GM18870 (cell line): ENCODE measurements around the gene CATSPERE.

Source experiments
- ATAC-seq: cut with Tn5 transposase; IDR thresholded peaks from one replicate; pipeline ENCODE4 v1.9.1; 2021; ENCODE audit warnings: moderate library complexity; ENCODE audit not compliant: unreplicated experiment

The CATSPERE gene, protein sequence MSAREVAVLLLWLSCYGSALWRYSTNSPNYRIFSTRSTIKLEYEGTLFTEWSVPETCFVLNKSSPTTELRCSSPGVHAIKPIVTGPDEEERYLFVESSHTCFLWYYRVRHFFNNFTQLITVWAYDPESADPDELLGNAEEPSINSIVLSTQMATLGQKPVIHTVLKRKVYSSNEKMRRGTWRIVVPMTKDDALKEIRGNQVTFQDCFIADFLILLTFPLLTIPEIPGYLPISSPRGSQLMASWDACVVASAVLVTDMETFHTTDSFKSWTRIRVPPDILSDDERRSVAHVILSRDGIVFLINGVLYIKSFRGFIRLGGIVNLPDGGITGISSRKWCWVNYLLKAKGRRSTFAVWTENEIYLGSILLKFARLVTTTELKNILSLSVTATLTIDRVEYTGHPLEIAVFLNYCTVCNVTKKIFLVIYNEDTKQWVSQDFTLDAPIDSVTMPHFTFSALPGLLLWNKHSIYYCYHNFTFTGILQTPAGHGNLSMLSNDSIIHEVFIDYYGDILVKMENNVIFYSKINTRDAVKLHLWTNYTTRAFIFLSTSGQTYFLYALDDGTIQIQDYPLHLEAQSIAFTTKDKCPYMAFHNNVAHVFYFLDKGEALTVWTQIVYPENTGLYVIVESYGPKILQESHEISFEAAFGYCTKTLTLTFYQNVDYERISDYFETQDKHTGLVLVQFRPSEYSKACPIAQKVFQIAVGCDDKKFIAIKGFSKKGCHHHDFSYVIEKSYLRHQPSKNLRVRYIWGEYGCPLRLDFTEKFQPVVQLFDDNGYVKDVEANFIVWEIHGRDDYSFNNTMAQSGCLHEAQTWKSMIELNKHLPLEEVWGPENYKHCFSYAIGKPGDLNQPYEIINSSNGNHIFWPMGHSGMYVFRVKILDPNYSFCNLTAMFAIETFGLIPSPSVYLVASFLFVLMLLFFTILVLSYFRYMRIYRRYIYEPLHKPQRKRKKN

DNA sequence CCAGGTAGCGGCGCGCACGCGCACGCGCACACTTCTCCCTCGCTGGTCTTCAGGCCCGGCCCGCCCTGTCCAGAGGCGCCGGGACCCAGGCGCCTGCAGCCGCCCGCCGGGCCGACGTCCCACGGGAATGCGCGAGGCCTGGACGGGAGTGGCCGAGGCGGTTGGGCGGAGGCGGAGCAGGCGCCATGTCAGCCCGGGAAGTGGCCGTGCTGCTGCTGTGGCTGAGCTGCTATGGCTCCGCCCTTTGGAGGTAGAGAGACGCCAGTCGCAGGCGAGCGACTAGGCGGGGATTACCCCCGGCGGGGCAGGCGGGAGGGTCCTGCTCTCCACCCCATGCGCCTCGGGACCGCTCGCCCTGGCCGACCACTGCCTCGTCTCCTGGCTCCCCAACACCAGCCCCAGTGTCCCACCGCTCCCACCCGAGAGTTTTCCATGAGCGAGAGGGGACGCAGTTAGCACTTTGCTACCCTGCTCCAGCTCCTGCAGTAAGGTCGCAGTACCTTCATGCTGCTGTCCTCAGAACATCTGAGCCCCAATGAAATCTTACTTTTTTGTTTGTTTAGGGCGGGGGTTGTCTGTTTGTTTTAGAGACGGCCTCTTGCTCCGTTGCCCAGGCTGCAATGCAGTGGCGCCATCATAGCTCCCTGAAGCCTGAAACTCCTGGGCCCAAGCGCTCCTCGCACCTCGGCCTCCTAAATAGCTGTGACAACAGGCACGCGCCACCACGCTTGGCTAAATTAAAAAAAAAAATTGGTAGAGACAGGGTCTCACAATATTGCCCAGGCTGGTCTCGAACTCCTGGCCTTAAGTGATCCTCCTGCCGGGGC is at the start of gene CATSPERE:
Gene CATSPERE (plus strand): TSS at position 29 of the 827 bp plus-strand sequence. CDS start 157 bp downstream, at position 186.
- peak; percentile 91 for ATAC-seq

DNA sequence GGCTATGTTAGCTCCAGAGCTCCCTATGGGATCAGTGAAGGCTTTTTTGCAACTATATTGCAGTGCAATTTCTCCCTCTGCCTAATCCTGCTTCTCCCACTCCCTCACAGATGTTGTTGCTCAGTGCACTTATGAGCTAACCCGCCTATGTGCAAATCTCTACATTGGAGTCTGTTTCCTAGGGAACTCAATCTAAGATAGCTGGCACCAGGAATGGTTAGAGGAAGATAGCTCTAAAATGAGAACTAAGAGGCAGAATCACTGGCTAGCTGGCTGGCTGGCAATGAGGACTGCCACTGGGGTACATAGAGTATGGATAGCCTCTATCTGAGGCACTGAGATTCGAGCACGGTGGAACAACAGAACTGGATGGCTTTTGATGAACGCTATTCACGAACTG is 48.9 kb upstream of the CATSPERE start:
- no peak for ATAC-seq

DNA sequence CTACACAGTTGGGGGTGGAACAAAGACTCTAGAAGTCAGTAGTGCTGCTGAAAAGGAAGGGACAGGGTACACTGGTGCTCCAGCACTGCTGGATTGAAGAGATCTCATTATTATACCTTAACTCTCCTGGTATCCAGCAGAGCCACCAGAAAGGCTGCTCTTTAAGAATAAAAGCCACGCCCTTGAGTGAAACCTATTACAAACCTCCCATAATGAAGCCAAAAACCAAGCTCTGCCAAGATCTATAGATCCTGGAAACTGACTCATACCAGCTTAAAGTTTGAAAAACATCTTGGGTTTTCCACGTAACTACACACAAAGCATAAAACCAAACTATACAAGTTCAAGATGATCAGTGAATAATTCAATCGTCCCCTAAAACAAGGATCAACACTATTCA is 47.3 kb upstream of the CATSPERE start:
- no peak for ATAC-seq

DNA sequence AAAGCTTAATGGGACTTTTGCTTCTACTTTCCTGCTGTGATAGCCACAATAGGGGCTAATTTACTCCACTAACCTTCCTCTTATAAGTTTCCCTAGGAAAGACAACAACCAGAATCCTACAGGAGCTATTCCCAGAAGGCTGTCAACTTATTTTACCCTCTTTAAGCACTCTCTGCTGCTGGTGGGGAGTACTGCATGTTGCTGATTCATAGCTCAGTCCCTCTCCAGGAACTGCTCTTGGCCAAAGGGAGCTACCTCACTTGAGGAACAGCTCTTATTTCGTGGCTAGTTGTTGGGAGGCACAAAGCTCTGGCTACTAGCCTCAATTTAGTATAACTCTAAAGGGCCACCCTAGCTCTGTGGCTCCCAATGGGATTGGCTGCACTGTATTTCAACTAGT is 46.5 kb upstream of the CATSPERE start:
- no peak for ATAC-seq

DNA sequence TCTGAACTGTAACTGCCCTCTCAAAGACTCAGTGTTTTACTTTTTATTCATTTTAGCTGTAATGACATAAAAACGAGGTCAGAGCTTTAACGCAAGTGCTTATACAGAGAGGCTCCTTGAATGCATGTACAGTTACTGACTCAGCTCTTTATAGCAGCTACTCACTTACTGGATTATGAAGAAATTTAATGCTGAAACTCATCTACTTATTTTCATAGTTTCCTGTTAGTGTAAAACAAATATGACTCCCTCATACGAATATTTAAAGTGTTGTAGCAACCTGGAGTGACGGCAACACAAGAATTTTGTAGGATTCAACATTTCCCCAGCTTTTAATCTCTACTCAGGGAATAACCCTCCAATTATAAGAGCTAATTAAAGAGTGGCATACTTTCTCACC is 42.0 kb upstream of the CATSPERE start:
- no peak for ATAC-seq

DNA sequence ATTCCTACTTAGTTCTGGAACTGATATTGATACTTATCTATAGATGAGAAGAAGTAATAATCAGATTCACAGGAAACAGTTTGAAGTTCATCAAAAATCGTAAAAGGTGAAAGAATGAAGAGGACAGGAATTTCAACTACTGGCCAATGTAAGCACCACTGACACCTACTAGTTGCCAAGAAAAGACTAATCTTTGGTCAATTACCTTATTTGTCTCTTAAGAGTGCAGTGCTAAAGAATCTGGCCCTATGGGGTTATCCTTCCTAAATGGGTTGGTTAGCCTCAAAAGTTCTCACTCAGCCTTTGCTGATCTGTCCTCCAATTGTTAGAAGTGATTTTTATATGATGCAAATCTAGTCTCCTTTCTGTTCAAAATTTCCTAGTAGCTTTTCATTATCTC is 38.9 kb upstream of the CATSPERE start:
- no peak for ATAC-seq

DNA sequence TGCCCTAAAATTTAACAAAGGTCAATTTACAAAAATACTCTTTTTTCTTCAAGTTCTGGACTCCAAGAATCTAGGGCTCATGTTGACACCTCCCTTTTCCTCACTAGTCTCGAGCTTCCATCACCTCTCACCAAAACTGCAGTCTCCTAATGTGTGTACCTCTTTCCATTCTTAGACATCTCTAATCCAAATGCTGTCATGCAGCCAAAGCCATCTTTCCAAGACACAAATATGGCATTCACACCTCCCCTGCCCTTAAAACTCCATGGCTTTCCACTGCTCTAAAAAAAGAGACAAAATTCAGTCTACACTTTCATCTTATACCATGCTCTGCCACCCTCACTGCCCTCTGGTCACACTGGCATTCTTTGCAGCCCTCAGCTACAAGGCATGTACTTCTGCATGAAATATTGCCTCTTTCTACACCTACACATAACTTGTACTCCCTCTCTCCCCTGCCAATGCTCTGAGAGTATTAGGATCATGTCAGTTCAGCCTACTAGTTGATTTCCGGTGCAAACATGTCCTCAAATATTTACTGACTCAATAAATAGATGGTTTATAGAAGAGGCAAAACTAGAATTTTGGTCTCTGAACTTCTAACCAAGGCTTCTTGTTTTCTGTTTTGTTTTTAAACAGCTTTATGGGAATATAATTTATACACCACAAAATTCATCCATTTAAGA is 36.3 kb upstream of the CATSPERE start:
- no peak for ATAC-seq

DNA sequence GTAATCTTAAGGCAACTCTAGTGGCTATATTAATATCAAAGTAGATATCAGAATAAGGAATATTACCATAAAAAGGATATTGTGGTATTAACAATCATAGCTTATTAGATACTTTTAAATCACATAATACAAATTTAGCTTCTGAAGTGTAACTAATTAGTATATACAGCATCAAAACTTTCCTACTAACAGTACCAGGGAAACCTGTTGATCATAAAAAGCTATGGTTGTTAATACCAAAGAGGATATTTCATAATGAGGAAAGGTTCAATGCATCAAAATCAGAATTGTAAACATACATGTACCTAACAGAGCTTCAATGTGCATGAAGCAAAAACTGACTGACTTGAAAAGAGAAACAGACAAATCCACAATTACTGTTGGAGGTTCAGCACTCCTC is 33.4 kb upstream of the CATSPERE start:
- no peak for ATAC-seq

DNA sequence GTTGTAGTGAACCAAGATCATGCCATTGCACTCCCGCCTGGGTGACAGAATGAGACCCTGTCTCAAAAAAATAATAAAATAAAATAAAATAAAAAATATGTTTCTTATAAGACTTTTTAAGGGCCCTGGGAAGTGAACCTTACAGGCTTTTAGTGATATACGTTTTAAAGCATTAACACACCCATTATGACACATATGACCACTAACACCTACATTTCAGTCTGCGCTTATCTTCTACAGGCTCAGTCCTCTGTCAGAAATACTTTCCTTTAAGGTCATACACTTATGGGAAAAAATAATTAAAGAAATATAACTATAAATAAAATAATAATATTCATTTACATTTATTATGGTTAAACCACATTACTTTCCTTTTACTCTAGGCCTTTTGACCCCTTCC is 31.3 kb upstream of the CATSPERE start:
- no peak for ATAC-seq

DNA sequence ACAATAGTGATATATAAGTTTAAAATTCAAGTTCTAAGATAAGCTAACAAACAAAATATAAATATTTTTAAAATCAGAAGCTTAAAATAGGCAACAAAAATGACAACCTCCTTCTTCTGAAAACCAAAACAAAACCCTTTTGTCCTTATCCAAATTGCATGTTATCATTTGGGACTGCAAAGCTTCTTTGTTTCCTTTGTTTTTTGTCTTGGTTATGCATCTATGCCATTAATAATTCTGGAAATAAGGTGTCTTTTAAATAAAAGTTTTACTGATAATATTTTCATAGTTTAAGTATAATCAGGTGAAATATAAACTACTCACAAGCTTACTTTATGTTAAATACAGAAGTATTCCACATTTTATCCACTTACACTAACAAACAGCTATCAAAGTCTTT is 29.9 kb upstream of the CATSPERE start:
- ATAC-seq = no peak

DNA sequence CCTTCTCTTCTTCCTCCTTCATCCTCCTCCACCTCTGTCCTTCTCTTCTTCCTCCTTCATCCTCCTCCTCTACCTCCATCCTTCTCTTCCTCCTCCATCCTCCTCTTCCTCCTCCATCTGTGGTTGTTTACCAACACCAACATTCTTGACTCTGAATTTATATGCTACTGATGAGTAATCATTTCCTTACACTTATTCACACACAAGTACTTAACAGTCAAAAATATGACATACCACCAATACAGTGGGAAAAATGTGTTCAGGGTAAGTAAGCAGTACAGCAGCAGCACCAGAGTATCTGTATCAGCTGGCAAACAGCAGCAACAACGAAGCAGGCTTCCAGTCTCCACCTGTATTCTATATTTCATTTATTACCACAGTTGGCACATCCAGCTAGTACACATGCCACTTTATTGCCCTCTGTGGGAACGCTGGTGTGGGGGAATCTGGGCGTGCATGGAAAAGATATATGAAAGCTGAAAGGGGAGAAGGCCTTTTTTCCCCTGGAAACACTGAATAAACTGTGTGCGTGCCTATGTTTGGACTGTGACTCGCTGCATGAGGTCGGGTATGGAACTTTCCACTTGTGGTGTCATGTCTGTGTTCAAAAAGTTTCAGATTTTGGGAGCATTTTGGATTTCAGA is 25.4 kb upstream of the CATSPERE start:
- no peak for ATAC-seq

DNA sequence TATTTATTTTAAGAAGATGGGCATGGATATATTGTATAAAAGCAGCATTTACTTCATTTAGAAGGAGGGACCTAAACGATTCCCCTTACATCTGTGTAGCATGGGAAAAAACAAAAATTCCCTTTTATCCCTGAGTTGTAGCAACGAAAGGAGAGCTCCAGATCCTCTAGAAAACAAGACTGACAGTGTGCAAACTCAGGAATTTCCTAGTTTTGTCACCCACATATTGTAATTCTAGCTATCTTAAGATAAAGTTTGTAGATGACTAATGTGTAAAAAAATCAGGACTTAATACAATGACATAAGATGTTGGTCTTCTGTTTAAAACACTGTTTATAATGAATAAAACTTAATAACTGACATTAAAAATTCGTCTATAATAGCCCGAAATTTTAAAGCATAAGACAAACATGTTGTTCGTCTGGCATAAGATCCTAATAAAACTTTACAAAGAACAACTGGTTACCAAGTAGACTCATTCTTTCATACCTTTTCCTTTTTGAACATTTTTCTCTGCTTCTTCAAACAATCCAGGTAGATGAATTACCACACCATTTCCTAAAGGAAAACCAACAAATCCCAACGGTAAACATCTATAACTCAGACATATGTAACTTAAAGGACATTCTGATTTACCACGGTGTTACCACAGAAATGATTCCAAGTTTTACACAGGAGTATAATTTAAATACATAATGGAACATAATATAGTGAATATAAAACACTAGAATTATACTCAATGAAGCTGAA is 24.6 kb upstream of the CATSPERE start:
- no peak for ATAC-seq

DNA sequence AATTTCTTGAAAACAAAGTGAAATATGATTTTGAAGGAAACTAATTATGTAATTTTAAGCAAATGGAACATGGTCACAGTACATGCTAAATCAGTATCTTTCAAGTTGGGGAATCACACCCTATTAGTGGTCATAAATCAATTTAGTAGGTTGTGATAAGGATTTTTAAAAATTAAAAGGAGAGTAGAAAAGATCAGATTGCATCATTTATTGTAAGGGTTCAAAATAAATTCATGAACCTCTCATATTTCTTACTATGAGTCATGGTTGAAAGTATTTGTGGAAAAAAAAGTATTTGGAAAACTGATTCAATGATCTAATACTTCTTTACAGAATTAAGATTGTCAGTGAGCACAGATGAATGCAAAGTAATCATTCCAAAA is 24.0 kb upstream of the CATSPERE start:
- ATAC-seq = no peak

DNA sequence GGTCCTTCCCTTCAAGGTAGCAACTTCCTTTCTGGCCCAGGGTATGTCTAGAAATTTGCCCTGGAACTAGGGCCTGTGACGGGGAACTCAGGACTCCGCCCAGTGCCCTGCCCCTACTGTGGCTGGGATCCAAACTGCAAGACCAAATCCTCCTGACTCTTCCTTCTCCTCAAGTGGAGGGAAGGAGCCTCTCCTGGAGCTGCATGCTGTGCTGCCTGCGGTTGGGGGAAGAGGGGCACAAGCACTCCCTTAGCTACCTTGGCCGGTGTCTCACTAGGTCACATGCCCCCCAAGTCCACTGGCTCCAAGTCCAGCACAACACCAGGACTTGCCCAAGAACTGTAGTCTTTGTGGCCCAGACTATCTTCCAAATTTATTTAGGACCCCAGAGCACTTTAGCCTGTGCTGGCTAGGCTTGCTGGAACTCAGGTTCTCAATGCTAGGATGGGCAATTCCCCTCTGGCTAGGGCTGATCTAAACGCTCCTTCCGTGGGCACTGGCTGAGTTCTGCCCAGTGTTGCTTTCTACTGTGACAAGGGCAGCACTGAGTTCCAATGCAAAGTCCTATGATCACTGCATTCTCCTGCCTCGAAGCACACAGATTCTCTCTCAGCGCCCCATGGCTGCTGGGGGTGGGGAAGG is 21.6 kb upstream of the CATSPERE start:
- ATAC-seq = no peak

DNA sequence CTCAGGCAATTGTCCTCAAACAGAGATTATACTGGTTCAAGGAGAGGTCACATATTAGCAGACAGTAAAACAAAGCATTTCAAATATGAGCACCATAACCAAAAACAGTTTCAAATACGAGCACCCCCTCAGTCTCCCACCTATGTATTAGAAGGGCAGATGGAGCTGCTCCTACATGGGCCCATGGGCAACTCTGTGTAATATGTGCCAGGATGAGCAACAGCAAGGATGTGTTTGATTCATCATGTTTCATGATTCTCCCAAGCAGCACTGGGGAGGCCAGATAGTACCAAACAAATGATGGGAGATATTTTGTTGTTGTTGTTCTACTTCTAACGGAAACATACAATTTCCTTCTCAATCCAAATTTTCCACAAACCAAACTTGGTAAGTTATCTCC is 18.2 kb upstream of the CATSPERE start:
- ATAC-seq = no peak

DNA sequence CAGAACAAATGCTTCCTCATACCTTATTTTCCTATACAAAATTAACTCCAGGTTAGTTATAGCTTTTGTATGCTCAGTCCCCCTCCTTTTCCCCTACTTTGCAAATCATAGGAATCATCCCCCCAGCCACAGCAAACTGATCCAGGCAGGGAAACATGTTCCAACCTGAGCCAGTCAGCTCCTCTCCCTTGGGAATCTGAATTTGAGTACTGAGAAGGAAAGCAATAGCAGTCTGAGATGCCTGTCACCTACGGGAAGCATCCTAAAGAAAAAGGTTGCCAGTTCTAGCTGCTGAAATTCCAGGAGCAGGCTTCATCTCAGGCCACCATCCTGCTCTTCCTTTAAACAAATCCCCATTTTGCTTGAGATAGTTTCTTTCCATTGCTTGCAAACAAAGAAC is 16.2 kb upstream of the CATSPERE start:
- ATAC-seq = no peak

DNA sequence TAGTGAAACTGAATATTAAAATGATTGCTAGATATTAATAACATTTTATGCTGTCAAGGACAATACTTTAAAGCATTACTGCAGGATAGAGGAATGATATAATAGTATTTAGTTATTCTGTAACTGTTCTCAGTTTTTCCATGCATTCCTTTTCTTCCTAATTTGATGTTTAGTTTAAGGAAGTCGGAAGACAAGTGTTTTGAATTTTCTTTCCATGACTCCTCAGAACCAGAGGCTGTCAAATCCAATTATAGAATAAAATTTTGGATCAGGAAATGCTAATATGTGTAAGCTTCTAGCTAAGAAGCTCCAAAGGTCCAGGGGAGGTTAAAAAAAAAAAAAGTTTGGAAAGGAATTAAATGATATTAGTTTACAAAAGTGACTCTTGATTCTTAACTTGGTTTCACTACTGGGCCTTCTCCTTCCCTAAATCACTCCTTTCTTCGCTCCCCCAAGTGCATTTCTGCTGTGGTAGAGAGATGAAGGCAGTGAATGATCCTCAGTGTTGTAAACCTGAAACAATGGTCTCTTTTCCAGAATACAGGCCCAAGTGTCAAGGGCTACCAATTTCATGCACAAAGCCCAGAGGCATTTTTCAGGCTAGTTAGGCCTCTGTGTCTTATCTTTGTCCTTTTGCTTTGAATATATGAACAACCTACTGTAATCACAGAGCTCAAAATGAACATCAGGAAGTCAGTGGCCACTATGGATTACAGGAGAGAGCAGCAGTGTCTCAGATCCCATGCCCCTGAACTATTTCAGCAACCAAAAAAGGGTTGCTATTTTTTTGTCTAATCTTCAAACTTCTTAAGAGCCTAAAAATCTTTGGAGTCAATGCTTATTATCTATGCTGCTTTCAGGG is 15.5 kb upstream of the CATSPERE start:
- no peak for ATAC-seq

DNA sequence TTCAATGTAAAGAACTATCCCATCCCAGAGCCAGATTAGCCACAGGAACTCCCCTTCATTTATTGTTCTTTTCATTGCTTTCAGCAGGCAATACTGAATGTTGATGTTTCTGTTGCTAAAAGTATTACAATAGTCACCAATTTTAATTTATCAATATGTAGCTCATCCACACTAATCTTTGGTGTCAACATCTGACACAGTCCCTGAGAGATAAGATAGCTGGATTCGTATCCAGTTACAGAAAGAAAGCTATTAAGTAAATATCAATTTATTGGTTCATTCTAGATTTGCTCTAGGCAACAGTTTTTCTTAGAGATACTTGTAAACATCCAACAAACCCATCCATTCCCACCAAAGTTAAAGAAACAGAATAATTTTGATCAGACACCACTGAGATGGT is 14.0 kb upstream of the CATSPERE start:
- no peak for ATAC-seq
